Smooth muscle cell (in vitro differentiated cells): ENCODE results near the gene BAHCC1. TPM values are rescaled to one million over a fixed set of nuclear protein-coding genes. Genes with fewer than 3 reads are reported as not detected.

Experiments used
- DNase-seq: peaks from one replicate; lab custom pipeline; 2025; ENCODE audit not compliant: unreplicated experiment; lab: John Stamatoyannopoulos, UW
- H2AFZ ChIP-seq: fragments of 200-600 bp; sonication (generic); 2 replicates; pipeline ENCODE4 v1.6.0; 2016; ENCODE audit warnings: antibody characterized with exemption, low read depth, mild to moderate bottlenecking
- H3F3A ChIP-seq: fragments of 200-600 bp; sonication (generic); 2 replicates; pipeline ENCODE4 v1.6.0; 2017; ENCODE audit warnings: antibody characterized with exemption, low read depth
- H3K27ac ChIP-seq: fragments of 200-600 bp; sonication (generic); 2 replicates; pipeline ENCODE4 v1.5.1; 2016; ENCODE audit warnings: low read depth, mild to moderate bottlenecking
- H3K27me3 ChIP-seq: fragments of 200-600 bp; sonication (generic); 2 replicates; pipeline ENCODE4 v1.6.1; 2016; ENCODE audit warnings: low read depth, mild to moderate bottlenecking
- H3K36me3 ChIP-seq: fragments of 200-600 bp; sonication (generic); 2 replicates; pipeline ENCODE4 v1.5.1; 2016; ENCODE audit warnings: low read depth
- H3K4me1 ChIP-seq: fragments of 200-600 bp; sonication (generic); 2 replicates; pipeline ENCODE4 v1.5.1; 2016; ENCODE audit warnings: low read depth
- H3K4me2 ChIP-seq: fragments of 200-600 bp; sonication (generic); 2 replicates; pipeline ENCODE4 v1.6.0; 2016; ENCODE audit warnings: mild to moderate bottlenecking
- H3K4me3 ChIP-seq: fragments of 200-600 bp; sonication (generic); 2 replicates; pipeline ENCODE4 v1.5.1; 2016; ENCODE audit warnings: mild to moderate bottlenecking
- H3K79me2 ChIP-seq: fragments of 200-600 bp; sonication (generic); 2 replicates; pipeline ENCODE4 v1.6.0; 2016; ENCODE audit warnings: low read depth, mild to moderate bottlenecking
- H3K9ac ChIP-seq: fragments of 200-600 bp; sonication (generic); 2 replicates; pipeline ENCODE4 v1.6.0; 2016; ENCODE audit warnings: low read depth
- H3K9me3 ChIP-seq: fragments of 200-600 bp; sonication (generic); replicated peaks from 2 replicates; pipeline ENCODE4 v1.5.1; 2016; ENCODE audit warnings: low read depth
- H4K20me1 ChIP-seq: fragments of 200-600 bp; sonication (generic); 2 replicates; pipeline ENCODE4 v1.6.0; 2016; ENCODE audit warnings: low read depth
- WGBS: methylation state at CpG from one replicate; pipeline ENCODE4 v1.1.7; 2016; ENCODE audit warnings: low lambda C conversion rate; 5-methylcytosine and 5-hydroxymethylcytosine counted together
- microRNA-seq: library from miRNA; unstranded; fragments of <30 nt; microRNA quantifications from one replicate; pipeline ENCODE4, GENCODE V29; 2016; ENCODE audit warnings: borderline number of aligned reads
- polyA plus RNA-seq: library from polyadenylated mRNA; unstranded; fragments of >200 nt; fragmentation: Nextera tagmentation; extraction: Ambion mirVana; gene quantifications from 2 replicates; pipeline ENCODE4 v1.2.1, GENCODE V29; 2016
- small RNA-seq: library from RNA; depleted of rRNA; stranded (forward); fragments of <200 nt; gene quantifications from one replicate; pipeline ENCODE3, GENCODE V24; 2014
- total RNA-seq: library from RNA; depleted of rRNA; stranded (reverse); fragments of >200 nt; gene quantifications from 2 replicates; pipeline ENCODE4 v1.2.3, GENCODE V29; 2014
- TF ChIP-seq, protein P1 (sequence below): fragments of 200-600 bp; sonication (generic); IDR thresholded peaks from 2 replicates; pipeline ENCODE4 v1.5.1; 2017; ENCODE audit warnings: borderline replicate concordance, mild to moderate bottlenecking, antibody characterized with exemption; ENCODE audit not compliant: insufficient read depth, poor library complexity, severe bottlenecking

BAHCC1 gene
- total and polyA plus RNA-seq, 2 experiments from 2014 or later = 3.2 to 4.6 TPM

DNA sequence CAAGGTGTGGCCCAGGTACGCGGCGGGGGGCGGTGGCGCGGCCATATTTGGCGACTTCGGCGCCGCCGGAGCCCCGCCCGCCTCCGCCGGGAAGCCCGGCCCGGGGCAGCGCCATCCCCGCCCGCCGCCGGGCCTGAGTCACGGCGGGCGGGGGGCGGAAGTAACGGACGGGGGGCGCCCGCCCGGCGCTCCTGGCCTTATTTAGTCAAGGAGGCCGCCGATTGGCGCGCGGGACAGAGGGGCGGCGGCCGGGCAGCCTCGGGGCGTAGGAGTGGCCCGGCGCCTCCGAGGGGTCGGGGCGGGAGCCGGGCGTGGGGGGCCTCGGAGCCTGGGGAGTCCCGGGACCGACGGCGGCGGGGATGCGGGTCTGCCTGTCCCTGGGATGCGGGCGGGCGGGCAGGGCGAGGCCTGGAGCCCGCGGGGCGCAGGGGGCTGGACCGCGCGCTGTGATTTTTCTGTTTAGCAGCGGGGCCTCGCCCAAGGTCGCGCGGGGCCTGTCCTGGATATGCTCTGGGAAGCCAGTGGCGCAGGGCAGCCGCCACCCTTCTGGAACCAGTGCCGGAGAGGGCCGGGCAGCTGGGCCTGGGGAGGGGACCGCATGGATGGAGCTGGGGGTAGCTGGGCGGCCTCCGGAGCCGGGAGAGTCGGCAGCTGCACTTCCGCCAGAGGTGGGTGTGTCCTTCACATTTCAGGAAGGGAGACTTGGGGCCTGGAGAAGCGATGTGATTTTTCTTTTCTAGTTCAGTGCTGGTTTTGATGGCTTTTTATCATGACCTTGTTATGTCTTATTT is 119.7 kb downstream of the BAHCC1 start:
- Histone ChIP-seq H3K4me2 (peak overlapping the region; percentile 99), H3K9ac (peak overlapping the region; percentile 75), H4K20me1 (peaks cover 72% of the 10 kb centered on the region), H3K9me3 (no peaks in the 10 kb centered on the region), H3K27ac (peak overlapping the region; percentile 92), H3K27me3 (no peaks in the 10 kb centered on the region), H3F3A (peaks cover 51% of the 10 kb centered on the region), H3K79me2 (peaks cover 56% of the 10 kb centered on the region), H3K4me3 (peak overlapping the region; percentile 61), H2AFZ (no peak overlapping the region), H3K4me1 (peaks cover 46% of the 10 kb centered on the region), H3K36me3 (peaks cover 3% of the 10 kb centered on the region)
- WGBS = 2% methylated on average over 32 of the region's 82 CpGs
- TF ChIP-seq, protein P1, sequence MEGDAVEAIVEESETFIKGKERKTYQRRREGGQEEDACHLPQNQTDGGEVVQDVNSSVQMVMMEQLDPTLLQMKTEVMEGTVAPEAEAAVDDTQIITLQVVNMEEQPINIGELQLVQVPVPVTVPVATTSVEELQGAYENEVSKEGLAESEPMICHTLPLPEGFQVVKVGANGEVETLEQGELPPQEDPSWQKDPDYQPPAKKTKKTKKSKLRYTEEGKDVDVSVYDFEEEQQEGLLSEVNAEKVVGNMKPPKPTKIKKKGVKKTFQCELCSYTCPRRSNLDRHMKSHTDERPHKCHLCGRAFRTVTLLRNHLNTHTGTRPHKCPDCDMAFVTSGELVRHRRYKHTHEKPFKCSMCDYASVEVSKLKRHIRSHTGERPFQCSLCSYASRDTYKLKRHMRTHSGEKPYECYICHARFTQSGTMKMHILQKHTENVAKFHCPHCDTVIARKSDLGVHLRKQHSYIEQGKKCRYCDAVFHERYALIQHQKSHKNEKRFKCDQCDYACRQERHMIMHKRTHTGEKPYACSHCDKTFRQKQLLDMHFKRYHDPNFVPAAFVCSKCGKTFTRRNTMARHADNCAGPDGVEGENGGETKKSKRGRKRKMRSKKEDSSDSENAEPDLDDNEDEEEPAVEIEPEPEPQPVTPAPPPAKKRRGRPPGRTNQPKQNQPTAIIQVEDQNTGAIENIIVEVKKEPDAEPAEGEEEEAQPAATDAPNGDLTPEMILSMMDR = no peak
- peak; percentile 63 for DNase-seq

DNA sequence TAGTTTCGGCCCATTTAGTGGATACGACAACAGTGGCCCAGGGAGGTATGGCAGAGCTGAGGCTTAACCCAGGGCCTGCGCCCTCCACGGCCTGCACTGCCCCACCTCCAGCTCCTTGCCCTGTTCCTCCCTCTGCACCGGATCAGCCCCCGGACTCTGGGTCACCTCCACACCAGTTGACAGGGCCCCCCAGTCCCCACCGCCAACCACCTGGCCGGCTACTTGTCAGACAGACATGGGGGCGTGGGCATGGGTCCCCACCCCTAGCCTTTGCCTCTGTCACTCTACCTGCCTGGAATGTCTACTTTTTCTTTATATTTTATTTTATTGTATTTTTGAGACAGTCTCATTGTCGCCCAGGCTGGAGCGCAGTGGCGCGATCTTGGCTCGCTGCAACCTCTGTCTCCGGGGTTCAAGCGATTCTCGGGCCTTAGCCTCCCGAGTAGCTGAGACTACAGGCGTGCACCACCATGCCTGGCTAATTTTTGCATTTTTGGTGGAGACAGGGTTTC is 120.3 kb downstream of the BAHCC1 start:
- 55% methylated on average over 19 of the region's 19 CpGs for WGBS
- H3K36me3 ChIP-seq = no peaks in the 10 kb centered on the region
- H3K4me2 ChIP-seq = peak overlapping the region; percentile 99
- H3K9ac ChIP-seq = no peak overlapping the region
- peaks cover 50% of the 10 kb centered on the region for H3K79me2 ChIP-seq
- peaks cover 72% of the 10 kb centered on the region for H4K20me1 ChIP-seq
- H3K4me3 ChIP-seq = peak overlapping the region; percentile 61
- H2AFZ ChIP-seq = no peak overlapping the region
- no peaks in the 10 kb centered on the region for H3K27me3 ChIP-seq
- peaks cover 45% of the 10 kb centered on the region for H3F3A ChIP-seq
- H3K27ac ChIP-seq = peak overlapping the region; percentile 92
- no peaks in the 10 kb centered on the region for H3K9me3 ChIP-seq
- no peak for DNase-seq
- H3K4me1 ChIP-seq = peaks cover 41% of the 10 kb centered on the region
- TF ChIP-seq, protein P1 = no peak

Small RNAs within 50 kb of the gene (microRNA-seq; reads per million reads assigned to microRNA genes)
- gene MIR3186 (not detected), gene MIR4740 (not detected)

Small RNAs within 50 kb of the gene (small RNA-seq; reads per million reads assigned to genes)
- gene MIR3186 (not detected), gene MIR4740 (not detected)

Other genes with a start within 250 kb of the BAHCC1 start
- gene PVALEF, start 229.9 kb upstream of the BAHCC1 start, total RNA-seq = not detected in 2 replicates
- gene PVALEF, start 229.9 kb upstream of the BAHCC1 start, polyA plus RNA-seq = not detected in 2 replicates
- 0.13 and 0.67 TPM in 2 replicates for gene AATK, start 229.2 kb upstream of the BAHCC1 start, total RNA-seq
- 0.61 TPM in 2 replicates for gene AATK, start 229.2 kb upstream of the BAHCC1 start, polyA plus RNA-seq
- gene CEP131, start 172.5 kb upstream of the BAHCC1 start, total RNA-seq = 3.0 and 4.6 TPM in 2 replicates
- gene CEP131, start 172.5 kb upstream of the BAHCC1 start, polyA plus RNA-seq = 13.4 and 17.6 TPM in 2 replicates
- gene TEPSIN, start 156.4 kb upstream of the BAHCC1 start, total RNA-seq = 9.5 and 9.8 TPM in 2 replicates
- 18.6 and 23.4 TPM in 2 replicates for gene TEPSIN, start 156.4 kb upstream of the BAHCC1 start, polyA plus RNA-seq
- 50.2 and 60.6 TPM in 2 replicates for gene NDUFAF8, start 156.1 kb upstream of the BAHCC1 start, total RNA-seq
- 111 and 141 TPM in 2 replicates for gene NDUFAF8, start 156.1 kb upstream of the BAHCC1 start, polyA plus RNA-seq
- 61.4 and 61.6 TPM in 2 replicates for gene SLC38A10, start 100.2 kb upstream of the BAHCC1 start, total RNA-seq
- 97.1 and 98.4 TPM in 2 replicates for gene SLC38A10, start 100.2 kb upstream of the BAHCC1 start, polyA plus RNA-seq
- 6,157 and 6,793 TPM in 2 replicates for gene ACTG1, start 117.3 kb downstream of the BAHCC1 start, total RNA-seq
- gene ACTG1, start 117.3 kb downstream of the BAHCC1 start, polyA plus RNA-seq = 5,089 and 5,332 TPM in 2 replicates
- gene FSCN2, start 132.9 kb downstream of the BAHCC1 start, total RNA-seq = 0.63 and 2.2 TPM in 2 replicates
- gene FSCN2, start 132.9 kb downstream of the BAHCC1 start, polyA plus RNA-seq = 0.56 and 0.72 TPM in 2 replicates
- gene FAAP100, start 156.9 kb downstream of the BAHCC1 start, total RNA-seq = 17.9 and 19.4 TPM in 2 replicates
- 25.4 and 28.5 TPM in 2 replicates for gene FAAP100, start 156.9 kb downstream of the BAHCC1 start, polyA plus RNA-seq
- 46.3 and 58.1 TPM in 2 replicates for gene NPLOC4, start 241.7 kb downstream of the BAHCC1 start, total RNA-seq
- gene NPLOC4, start 241.7 kb downstream of the BAHCC1 start, polyA plus RNA-seq = 52.0 and 60.9 TPM in 2 replicates
- 0.67 and 2.6 TPM in 2 replicates for gene TSPAN10, start 241.7 kb downstream of the BAHCC1 start, total RNA-seq
- gene TSPAN10, start 241.7 kb downstream of the BAHCC1 start, polyA plus RNA-seq = 1.2 and 3.4 TPM in 2 replicates